K562 (cell line): ENCODE results near the gene SPTBN2. TPM values are rescaled to one million over a fixed set of nuclear protein-coding genes. Genes with fewer than 3 reads are reported as not detected.

ENCODE experiments used
- ATF1 ChIP-seq, 2 experiments: fragments of 450-650 bp in 1 of 2; IDR thresholded peaks; 2 replicates each; pipeline ENCODE4 v1.6.1; 2016; ENCODE audit warnings: missing compliant biosample characterization in 1 of 2, missing genetic modification characterization in 1 of 2
- CCNT2 ChIP-seq: IDR thresholded peaks from 2 replicates; pipeline ENCODE4 v1.6.1; 2011; ENCODE audit warnings: borderline replicate concordance, low read depth, mild to moderate bottlenecking, moderate library complexity, mixed read lengths, low read length; ENCODE audit not compliant: insufficient read length; ENCODE audit errors: extremely low read depth
- CTBP1 ChIP-seq: fragments of 450-650 bp; IDR thresholded peaks from 2 replicates; pipeline ENCODE4 v1.6.1; 2016; ENCODE audit warnings: borderline replicate concordance
- HDAC8 ChIP-seq: fragments of 450-650 bp; IDR thresholded peaks from 2 replicates; pipeline ENCODE4 v1.6.1; 2016; ENCODE audit warnings: mild to moderate bottlenecking, missing genetic modification characterization, moderate library complexity, missing compliant biosample characterization
- KLF1 ChIP-seq: fragments of 450-650 bp; IDR thresholded peaks from 2 replicates; pipeline ENCODE4 v1.6.1; 2016; ENCODE audit warnings: missing genetic modification characterization, missing compliant biosample characterization
- MAZ ChIP-seq, 2 experiments: fragments of 450-650 bp in 1 of 2; sonication (generic) in 1 of 2; formaldehyde crosslinking; IDR thresholded peaks in 1 of 2; conservative IDR thresholded peaks in 1 of 2; 2 replicates each; pipeline versions ENCODE4 v1.4.0 to v1.5.0; 2020; ENCODE audit warnings: mild to moderate bottlenecking in 1 of 2, missing genetic modification reagents in 1 of 2
- MYC ChIP-seq, 2 experiments: fragments of 250-450 bp in 1 of 2; sonication (Bioruptor Pico) in 1 of 2; IDR thresholded peaks; 2 replicates each; pipeline versions ENCODE4 v1.5.1 to v1.6.1; 2012 to 2021; ENCODE audit warnings: low read depth in 2 of 2, borderline replicate concordance in 1 of 2, improper control_type of control experiment in 1 of 2, low read length in 1 of 2, mild to moderate bottlenecking in 1 of 2, moderate library complexity in 1 of 2
- NR3C1 ChIP-seq: sonication (generic); formaldehyde crosslinking; IDR thresholded peaks from 2 replicates; pipeline ENCODE4 v1.8.1; 2022; ENCODE audit warnings: missing genetic modification reagents
- PHF8 ChIP-seq: fragments of 200-600 bp; sonication (generic); IDR thresholded peaks from 2 replicates; pipeline ENCODE4 v1.6.1; 2012; ENCODE audit warnings: mixed run types, mild to moderate bottlenecking, inconsistent platforms, low read length, moderate library complexity, borderline replicate concordance
- POLR2B ChIP-seq: fragments of 450-650 bp; IDR thresholded peaks from 2 replicates; pipeline ENCODE4 v1.6.1; 2018; ENCODE audit warnings: low read depth; ENCODE audit not compliant: partially characterized antibody
- PRDM10 ChIP-seq: fragments of 450-650 bp; IDR thresholded peaks from 2 replicates; pipeline ENCODE4 v1.6.1; 2018; ENCODE audit not compliant: partially characterized antibody
- RBM34 ChIP-seq: fragments of 200-400 bp; formaldehyde crosslinking; IDR thresholded peaks from 2 replicates; pipeline ENCODE4 v1.6.1; 2018; ENCODE audit warnings: low read length, borderline replicate concordance; ENCODE audit not compliant: insufficient read depth
- TFAP4 ChIP-seq: sonication (generic); formaldehyde crosslinking; IDR thresholded peaks from 2 replicates; pipeline ENCODE4 v1.8.0; 2022; ENCODE audit warnings: missing genetic modification reagents, mild to moderate bottlenecking, moderate library complexity, borderline replicate concordance
- ZNF143 ChIP-seq: sonication (generic); formaldehyde crosslinking; IDR thresholded peaks from 2 replicates; pipeline ENCODE4 v1.9.0; 2022; ENCODE audit warnings: mild to moderate bottlenecking, missing genetic modification reagents
- ZNF184 ChIP-seq: sonication (generic); formaldehyde crosslinking; IDR thresholded peaks from 2 replicates; pipeline ENCODE4 v1.5.0; 2020; ENCODE audit warnings: missing genetic modification reagents
- ZNF518B ChIP-seq: fragments of 250-450 bp; sonication (Bioruptor Pico); IDR thresholded peaks from 2 replicates; pipeline ENCODE4 v1.5.0; 2021; ENCODE audit warnings: mild to moderate bottlenecking, moderate library complexity
- ZNF780A ChIP-seq: fragments of 250-450 bp; sonication (Bioruptor Pico); IDR thresholded peaks from 2 replicates; pipeline ENCODE4 v1.5.0; 2021; ENCODE audit warnings: mild to moderate bottlenecking
- polyA plus RNA-seq, 8 experiments: library from polyadenylated mRNA; depleted of rRNA in 4 of 8; stranded (reverse) in 5 of 8; unstranded in 3 of 8; fragments of >200 nt; fragmentation: Nextera tagmentation in 2 of 8; fragmentation: Illumina TruSeq in 1 of 8; extraction: Ambion mirVana in 2 of 8; extraction: Trizol in 1 of 8; gene quantifications; 2 replicates each; pipeline versions ENCODE4 v1.2.1 to v1.2.3, GENCODE V29; 2011 to 2014; ENCODE audit warnings: inconsistent platforms in 1 of 8, missing spikeins in 1 of 8
- total RNA-seq, 7 experiments: library from RNA; depleted of rRNA in 6 of 7; stranded (reverse); fragments of >200 nt in 6 of 7; fragmentation: Illumina TruSeq in 2 of 7; extraction: Trizol in 2 of 7; gene quantifications; 2 replicates each; pipeline versions ENCODE4 v1.2.1 to v1.2.3, GENCODE V29; 2011 to 2021; ENCODE audit warnings: low replicate concordance in 1 of 7

SPTBN2 gene
- total and polyA plus RNA-seq, 9 of the 15 experiments (the other 6 are each of a cell fraction or from before 2014, with no cell fraction given), result 0.38 to 56.5 (median 19.7) TPM

GRCh38 chr11:66727282-66728037, 1.6 kb downstream of the SPTBN2 start (continued):
- TF ChIP-seq ZNF518B (CRISPR knock-in tag), result no peak
- peak; percentile 56; the same call in 1 of the 2 replicates for TF ChIP-seq TFAP4
- no peak for TF ChIP-seq ZNF143
- TF ChIP-seq RBM34, result no peak
- TF ChIP-seq ZNF184 (CRISPR knock-in tag), result no peak
- TF ChIP-seq KLF1 (tag), result 0 out of 2 replicates have a peak, but pooled peaks have one; percentile 63
- TF ChIP-seq PRDM10, result peak; percentile 69
- TF ChIP-seq PHF8, result peak; percentile 62; the same call in 1 of the 2 replicates
- peak; percentile 53 for TF ChIP-seq CCNT2
- TF ChIP-seq NR3C1, result no peak
- no peak for TF ChIP-seq HDAC8 (tag)
- TF ChIP-seq ATF1 (CRISPR knock-in tag; IDR thresholded peaks at IDR 0.05), result no peak
- TF ChIP-seq ATF1 (tag; IDR thresholded peaks at IDR 0.05), result 0 out of 2 replicates have a peak, but pooled peaks have one; percentile 16
- TF ChIP-seq MAZ (CRISPR knock-in tag; conservative IDR thresholded peaks at IDR 0.05 in 1 of 2, IDR thresholded peaks at IDR 0.05 in 1 of 2), result peak; percentile 56 to 66; a peak in 3 of 4 replicates
- no peak for TF ChIP-seq ZNF780A (CRISPR knock-in tag)
- peak; percentile 84 for TF ChIP-seq CTBP1
- TF ChIP-seq POLR2B, result no peak
- peak; percentile 84 for TF ChIP-seq MYC (IDR thresholded peaks at IDR 0.05; ENCODE audit: low read depth, low read length)
- TF ChIP-seq MYC (CRISPR knock-in tag; IDR thresholded peaks at IDR 0.05; ENCODE audit: borderline replicate concordance, low read depth), result peak; percentile 72; the same call in 1 of the 2 replicates
